Choroid plexus epithelial cell (primary cell): ENCODE data around the gene DPP8.
"Not testable (repeated sequence)": the region's sequence is repeated elsewhere in the genome, so short reads cannot be mapped to it uniquely, and the experiment has no call there.

Source experiments
- DNase-seq: peaks from one replicate; pipeline ENCODE4 v3.0.0-alpha.2; 2010; ENCODE audit warnings: low read depth
- H3K4me3 ChIP-seq: 2 replicates; pipeline ENCODE4 v1.5.1; 2011; ENCODE audit warnings: low read depth, mild to moderate bottlenecking, control low read depth, low read length, moderate library complexity
- TF ChIP-seq, protein P1 (sequence below): conservative IDR thresholded peaks from 2 replicates; pipeline ENCODE4 v1.5.1; 2011; ENCODE audit warnings: low read depth, mild to moderate bottlenecking, control low read depth, inconsistent platforms, low read length, moderate library complexity

The DPP8 gene

DNA sequence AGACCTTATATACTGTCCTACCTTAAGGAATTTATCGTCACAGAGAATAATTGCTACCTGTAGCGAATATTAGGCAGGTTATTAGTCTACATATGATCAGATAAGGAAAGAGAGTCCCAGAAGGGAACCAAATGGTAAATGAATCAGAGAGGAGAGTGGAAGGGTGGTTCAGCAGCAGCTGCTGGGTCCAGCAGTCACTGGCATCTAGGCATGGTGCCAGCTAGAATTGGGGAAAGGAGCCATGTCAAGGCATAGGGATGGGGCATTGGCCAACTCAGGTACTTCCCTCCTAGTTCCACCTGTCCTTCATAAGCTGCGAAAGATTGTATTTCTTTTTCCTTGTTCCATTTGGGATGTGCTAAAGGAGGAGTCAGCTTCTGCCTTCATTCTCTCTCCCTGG, 36.2 kb upstream of the DPP8 start:
- H3K4me3 ChIP-seq, result no peak overlapping the region
- DNase-seq, result no peak
- TF ChIP-seq, protein P1, sequence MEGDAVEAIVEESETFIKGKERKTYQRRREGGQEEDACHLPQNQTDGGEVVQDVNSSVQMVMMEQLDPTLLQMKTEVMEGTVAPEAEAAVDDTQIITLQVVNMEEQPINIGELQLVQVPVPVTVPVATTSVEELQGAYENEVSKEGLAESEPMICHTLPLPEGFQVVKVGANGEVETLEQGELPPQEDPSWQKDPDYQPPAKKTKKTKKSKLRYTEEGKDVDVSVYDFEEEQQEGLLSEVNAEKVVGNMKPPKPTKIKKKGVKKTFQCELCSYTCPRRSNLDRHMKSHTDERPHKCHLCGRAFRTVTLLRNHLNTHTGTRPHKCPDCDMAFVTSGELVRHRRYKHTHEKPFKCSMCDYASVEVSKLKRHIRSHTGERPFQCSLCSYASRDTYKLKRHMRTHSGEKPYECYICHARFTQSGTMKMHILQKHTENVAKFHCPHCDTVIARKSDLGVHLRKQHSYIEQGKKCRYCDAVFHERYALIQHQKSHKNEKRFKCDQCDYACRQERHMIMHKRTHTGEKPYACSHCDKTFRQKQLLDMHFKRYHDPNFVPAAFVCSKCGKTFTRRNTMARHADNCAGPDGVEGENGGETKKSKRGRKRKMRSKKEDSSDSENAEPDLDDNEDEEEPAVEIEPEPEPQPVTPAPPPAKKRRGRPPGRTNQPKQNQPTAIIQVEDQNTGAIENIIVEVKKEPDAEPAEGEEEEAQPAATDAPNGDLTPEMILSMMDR, result no peak

DNA sequence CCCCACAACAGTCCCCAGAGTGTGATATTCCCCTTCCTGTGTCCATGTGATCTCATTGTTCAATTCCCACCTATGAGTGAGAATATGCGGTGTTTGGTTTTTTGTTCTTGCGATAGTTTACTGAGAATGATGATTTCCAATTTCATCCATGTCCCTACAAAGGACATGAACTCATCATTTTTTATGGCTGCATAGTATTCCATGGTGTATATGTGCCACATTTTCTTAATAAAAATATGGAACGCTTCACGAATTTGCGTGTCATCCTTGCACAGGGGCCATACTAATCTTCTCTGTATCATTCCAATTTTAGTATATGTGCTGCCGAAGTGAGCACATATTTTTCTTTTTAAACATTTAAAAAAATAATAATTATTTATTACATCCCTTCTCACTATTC, 35.4 kb upstream of the DPP8 start:
- not testable (repeated sequence) for DNase-seq

DNA sequence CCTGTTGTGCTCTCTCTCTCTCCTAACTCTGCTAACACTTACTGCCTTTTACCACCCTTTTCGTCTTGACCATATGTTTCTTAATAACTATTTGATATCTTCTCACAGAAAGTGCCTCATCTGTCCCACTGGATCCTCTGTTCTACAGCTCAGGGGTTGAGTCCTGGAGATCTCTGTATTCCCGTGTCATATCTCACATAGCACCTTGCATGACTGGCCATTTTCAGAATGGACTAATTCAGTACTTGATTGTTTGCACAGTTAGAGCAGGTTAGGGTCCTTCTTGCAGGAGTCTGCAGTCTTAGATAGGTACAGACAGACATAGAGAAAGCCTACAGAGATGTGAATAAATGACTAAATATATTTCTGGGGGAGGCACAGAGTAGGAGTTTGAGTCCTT, 33.7 kb upstream of the DPP8 start:
- peak overlapping the region; percentile 28 for H3K4me3 ChIP-seq
- TF ChIP-seq, protein P1, result no peak
- DNase-seq, result no peak

More for the DNA sequence above, 35.4 kb upstream of the DPP8 start:
- not testable (repeated sequence) for H3K4me3 ChIP-seq

DNA sequence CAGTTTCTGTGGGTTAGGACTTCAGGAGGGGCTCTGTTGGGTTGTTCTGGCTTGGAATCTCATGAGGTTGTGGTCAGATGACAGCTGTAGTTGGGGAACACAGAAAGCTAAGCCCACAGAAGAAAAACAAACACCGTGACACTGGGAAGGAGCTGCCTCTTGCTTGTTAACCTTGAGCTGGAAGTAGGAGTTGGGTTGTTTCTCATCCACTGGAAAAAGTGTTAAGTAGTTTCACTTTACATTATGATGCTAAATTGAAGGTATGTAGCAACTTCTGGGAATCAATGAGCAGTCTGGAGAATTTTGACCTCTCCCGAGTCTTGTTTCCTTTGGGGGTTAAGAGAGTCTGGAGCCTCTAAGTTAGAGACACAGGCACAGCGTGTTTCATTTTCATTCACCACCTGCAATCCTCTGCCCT, 33.2 kb upstream of the DPP8 start:
- TF ChIP-seq, protein P1, result no peak
- peak; percentile 87 for DNase-seq
- H3K4me3 ChIP-seq, result peak overlapping the region; percentile 28

DNA sequence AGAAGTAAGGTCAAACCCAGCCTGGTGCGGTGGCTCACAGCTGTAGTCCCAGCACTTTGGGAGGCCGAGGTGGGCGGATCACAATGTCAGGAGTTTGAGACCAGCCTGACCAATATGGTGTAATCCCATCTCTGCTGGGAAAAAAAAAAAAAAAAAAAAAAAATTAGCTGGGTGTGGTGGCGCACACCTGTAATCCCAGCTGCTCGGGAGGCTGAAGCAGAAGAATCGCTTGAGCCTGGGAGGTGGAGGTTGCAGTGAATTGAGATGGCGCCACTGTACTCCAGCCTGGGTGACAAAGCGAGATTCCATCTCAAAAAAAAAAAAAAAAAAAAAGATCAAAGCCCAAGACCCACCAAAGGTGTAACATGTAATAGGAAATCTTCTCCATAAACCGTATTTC, 31.8 kb upstream of the DPP8 start:
- H3K4me3 ChIP-seq, DNase-seq: not testable (repeated sequence)

DNA sequence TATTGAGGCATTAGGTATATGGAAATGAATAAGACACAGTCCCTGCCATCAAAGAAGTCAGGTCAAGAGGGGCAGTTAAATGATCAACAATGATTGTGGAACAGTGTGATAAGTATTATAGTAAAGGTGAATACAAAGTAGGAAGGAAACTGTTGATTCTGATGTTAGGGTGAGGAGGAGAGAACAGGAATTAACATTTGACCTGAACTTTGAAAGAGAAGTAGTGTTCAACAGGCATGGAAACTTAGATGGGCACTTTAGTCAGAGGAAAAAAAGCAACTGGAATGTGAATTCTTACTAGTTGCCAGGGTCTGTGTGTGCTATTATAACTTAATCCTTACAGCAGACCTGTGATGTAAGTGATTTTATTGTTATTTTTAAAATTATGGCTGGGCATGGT, 30.4 kb upstream of the DPP8 start:
- no peak for DNase-seq
- no peak overlapping the region for H3K4me3 ChIP-seq
- TF ChIP-seq, protein P1, result no peak

DNA sequence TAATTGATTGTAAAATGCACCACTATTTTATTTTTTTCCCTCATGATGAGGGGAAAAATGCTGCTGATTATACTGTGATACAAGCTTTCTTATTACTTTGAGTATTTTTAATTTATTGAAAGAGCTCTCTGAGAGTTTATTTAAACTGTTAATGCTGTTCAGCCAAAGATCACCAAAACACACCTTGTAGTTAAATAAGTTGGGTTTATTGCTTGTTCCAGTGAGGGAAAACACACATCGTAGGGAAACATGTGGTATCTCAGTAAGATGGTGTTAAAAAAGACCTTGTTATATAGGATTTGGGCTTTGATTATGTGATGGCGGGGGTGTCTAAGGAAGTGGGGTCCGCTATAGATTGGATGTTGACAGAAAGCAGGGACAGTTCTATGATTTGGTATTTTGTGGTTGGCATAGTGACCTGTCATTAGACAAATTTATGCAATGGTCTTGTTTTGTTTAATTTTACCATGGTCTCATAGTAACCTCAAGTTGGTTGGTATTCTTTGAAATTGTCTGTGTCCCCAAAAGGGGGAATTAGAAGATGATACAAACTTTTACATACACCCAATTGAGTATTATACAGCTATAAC, 23.8 kb upstream of the DPP8 start:
- H3K4me3 ChIP-seq, result no peak overlapping the region
- TF ChIP-seq, protein P1, result no peak
- DNase-seq, result no peak

DNA sequence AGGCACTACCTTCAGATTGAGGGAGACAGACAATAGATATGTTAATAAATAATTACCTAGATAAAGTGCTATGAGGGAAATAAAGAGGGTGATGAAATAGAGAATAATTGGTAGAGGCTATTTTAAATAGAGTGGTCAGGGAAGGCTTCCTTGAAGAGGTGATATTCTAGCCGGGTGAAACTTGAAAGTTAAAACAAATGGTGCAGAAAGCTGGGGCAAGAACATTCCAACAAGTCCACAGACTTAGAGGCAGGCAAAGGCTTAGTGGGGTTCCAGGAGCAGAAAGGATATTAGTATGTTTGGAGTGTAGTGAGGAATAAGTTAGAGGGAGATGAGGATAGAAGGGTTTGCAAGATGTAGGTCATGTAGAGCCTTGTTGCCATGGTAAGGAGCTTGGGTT, 22.8 kb upstream of the DPP8 start:
- DNase-seq, result no peak
- TF ChIP-seq, protein P1, result no peak
- H3K4me3 ChIP-seq, result no peak overlapping the region
